Choroid plexus epithelial cell (primary cell): ENCODE results near the gene ALG12.
"Not testable (repeated sequence)": the region's sequence is repeated elsewhere in the genome, so short reads cannot be mapped to it uniquely, and the experiment has no call there.

Experiments
- DNase-seq: peaks from one replicate; pipeline ENCODE4 v3.0.0-alpha.2; 2010; ENCODE audit warnings: low read depth
- H3K4me3 ChIP-seq: 2 replicates; pipeline ENCODE4 v1.5.1; 2011; ENCODE audit warnings: low read depth, mild to moderate bottlenecking, control low read depth, low read length, moderate library complexity
- CTCF ChIP-seq: conservative IDR thresholded peaks from 2 replicates; pipeline ENCODE4 v1.5.1; 2011; ENCODE audit warnings: low read depth, mild to moderate bottlenecking, control low read depth, inconsistent platforms, low read length, moderate library complexity

Gene ALG12

DNA sequence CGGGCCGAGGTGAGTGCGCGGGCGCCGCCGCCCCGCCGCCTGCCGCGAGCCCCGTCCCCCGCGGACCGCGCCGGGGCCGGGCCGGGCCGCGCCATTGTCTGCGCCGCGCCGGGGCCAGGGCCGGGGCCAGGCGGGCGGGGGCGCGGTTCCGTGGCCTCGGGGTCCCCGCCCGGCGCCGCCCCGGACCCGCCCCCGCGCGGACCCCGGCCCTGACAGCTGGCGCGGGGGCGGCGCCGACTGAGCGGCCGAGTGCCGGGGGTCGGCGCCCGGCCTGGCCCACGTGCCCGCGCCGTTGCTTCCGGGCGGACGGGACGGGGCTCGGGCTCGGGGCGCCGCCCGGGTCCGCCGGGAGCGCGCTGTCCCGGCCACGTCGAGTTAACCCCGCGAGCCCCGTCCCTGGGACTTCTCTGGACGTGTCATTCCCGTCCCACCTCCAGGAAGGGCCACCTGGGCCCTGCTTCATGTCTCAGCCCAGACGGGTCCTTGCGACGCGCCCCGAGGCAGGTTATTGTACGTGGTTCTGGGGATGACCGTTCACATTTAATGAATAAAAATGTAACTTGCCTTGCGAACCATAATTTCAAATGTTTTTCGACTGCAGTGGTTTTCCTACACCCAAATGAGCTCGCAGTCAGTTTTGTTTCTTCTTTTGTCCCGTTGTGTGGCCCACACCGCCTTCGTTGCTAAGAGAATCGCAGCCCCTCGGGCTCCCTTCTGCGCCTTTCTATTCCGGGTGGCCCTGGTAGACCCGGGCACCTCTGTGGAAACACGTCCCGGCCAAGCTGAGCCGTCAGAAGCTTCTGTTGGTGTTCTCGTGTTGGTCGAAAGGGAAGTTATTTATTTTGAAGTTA, 64.0 kb downstream of the ALG12 start:
- DNase-seq = peak; percentile 34
- peak overlapping the region; percentile 79 for H3K4me3 ChIP-seq
- no peak for TF ChIP-seq CTCF

- no peak for TF ChIP-seq CTCF
- DNase-seq = peak; percentile 96
- peak within 1 kb of the TSS; percentile 84 for H3K4me3 ChIP-seq
Measured at GRCh38 chr22:49852898-49853894, 65.0 kb downstream of the ALG12 start, which contains the start of gene ZBED4. Gene ZBED4 (plus strand): TSS chr22:49853844. CDS start chr22:49883663, 29,819 bp downstream.

- peak overlapping the region; percentile 84 for H3K4me3 ChIP-seq
- not testable (repeated sequence) for DNase-seq
Measured at GRCh38 chr22:49852568-49852897, 65.7 kb downstream of the ALG12 start.

DNA sequence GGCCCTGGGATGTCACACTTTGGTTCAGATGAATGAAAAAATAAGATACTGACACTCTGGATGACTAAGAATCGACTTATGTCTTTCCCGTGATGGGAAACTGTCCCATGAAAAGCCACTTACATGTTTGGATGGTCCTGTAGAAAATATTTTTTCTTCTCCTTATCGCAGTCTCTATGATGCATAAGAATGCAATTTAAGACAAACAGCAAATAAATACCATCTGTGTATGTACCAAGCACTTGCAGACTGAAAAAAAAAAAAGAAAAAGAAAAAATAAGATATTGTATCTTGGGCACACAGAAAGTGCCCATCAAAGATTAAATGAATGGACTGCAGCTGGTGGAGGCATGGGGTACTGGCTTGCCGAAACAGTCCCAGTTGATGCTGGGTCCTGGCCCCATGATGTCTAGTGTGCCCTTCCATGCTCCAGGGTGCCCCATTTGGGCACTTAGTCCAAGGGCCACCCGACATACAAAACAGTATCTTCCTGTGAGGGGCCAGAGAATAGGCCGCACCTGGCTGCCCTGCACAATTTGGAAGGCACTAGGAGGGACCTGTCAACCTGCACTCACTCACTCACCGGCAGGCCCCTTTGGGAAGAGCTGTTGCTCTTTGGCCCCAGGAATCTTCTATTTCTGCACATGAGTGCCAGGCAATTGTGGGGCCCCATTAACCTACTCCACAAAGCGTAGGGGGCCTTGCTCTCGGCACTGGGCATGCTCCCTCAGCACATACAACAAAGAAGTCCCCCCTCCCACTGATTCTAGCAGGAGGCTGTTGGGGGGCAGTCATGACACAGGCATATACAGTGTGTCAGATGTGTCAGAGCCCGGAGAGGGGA, 67.1 kb downstream of the ALG12 start:
- H3K4me3 ChIP-seq = no peak overlapping the region
- no peak for DNase-seq
- no peak for TF ChIP-seq CTCF
